A673 (cell line): ENCODE results near the gene RALA.

Source experiments
- EZH2 ChIP-seq: fragments of 200-600 bp; sonication (generic); IDR thresholded peaks from 2 replicates; pipeline ENCODE4 v1.6.1; 2017; ENCODE audit warnings: borderline replicate concordance, low read depth, mild to moderate bottlenecking, mixed read lengths, antibody characterized with exemption, low read length; ENCODE audit not compliant: poor library complexity, severe bottlenecking
- TF ChIP-seq, protein P1 (sequence below): fragments of 300-800, 200-600 bp; sonication (generic); conservative IDR thresholded peaks from 2 replicates; pipeline ENCODE4 v1.5.1; 2017; ENCODE audit warnings: low read depth, mild to moderate bottlenecking, antibody characterized with exemption, low read length, moderate library complexity, mixed read lengths

GRCh38 chr7:39589323-39590111 lies 33.9 kb upstream of the RALA start:
- TF ChIP-seq, protein P1, sequence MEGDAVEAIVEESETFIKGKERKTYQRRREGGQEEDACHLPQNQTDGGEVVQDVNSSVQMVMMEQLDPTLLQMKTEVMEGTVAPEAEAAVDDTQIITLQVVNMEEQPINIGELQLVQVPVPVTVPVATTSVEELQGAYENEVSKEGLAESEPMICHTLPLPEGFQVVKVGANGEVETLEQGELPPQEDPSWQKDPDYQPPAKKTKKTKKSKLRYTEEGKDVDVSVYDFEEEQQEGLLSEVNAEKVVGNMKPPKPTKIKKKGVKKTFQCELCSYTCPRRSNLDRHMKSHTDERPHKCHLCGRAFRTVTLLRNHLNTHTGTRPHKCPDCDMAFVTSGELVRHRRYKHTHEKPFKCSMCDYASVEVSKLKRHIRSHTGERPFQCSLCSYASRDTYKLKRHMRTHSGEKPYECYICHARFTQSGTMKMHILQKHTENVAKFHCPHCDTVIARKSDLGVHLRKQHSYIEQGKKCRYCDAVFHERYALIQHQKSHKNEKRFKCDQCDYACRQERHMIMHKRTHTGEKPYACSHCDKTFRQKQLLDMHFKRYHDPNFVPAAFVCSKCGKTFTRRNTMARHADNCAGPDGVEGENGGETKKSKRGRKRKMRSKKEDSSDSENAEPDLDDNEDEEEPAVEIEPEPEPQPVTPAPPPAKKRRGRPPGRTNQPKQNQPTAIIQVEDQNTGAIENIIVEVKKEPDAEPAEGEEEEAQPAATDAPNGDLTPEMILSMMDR: no peak
- TF ChIP-seq EZH2: no peak
